Fibroblast of lung (primary cell): ENCODE data around the gene LY6G6C. TPM values are rescaled to one million over a fixed set of nuclear protein-coding genes. Genes with fewer than 3 reads are reported as not detected.

Source experiments
- DNase-seq, 2 donors: peaks; one replicate each; pipeline versions ENCODE4 v3.0.0 to v3.0.0-alpha.2; 2010; ENCODE audit warnings: low read depth in 2 of 2
- H2AFZ ChIP-seq: 2 replicates; pipeline ENCODE4 v1.5.1; 2012; ENCODE audit warnings: low read length, control low read depth, inconsistent platforms
- H3K27ac ChIP-seq: 2 replicates; pipeline ENCODE4 v1.5.1; 2011; ENCODE audit warnings: low read length, control low read depth; ENCODE audit not compliant: insufficient read depth
- H3K27me3 ChIP-seq: 2 replicates; pipeline ENCODE4 v1.5.1; 2011; ENCODE audit warnings: mild to moderate bottlenecking, low read length; ENCODE audit not compliant: control insufficient read depth, insufficient read depth
- H3K36me3 ChIP-seq: 2 replicates; pipeline ENCODE4 v1.5.1; 2011; ENCODE audit warnings: low read length; ENCODE audit not compliant: control insufficient read depth, insufficient read depth
- H3K4me1 ChIP-seq: 2 replicates; pipeline ENCODE4 v1.5.1; 2011; ENCODE audit warnings: low read length; ENCODE audit not compliant: control insufficient read depth, insufficient read depth; ENCODE audit errors: extremely low read depth
- H3K4me2 ChIP-seq: 2 replicates; pipeline ENCODE4 v1.5.1; 2011; ENCODE audit warnings: low read length, control low read depth; ENCODE audit not compliant: insufficient read depth; ENCODE audit errors: extremely low read depth
- H3K4me3 ChIP-seq, 4 experiments: fragments of 200-600 bp in 1 of 4; sonication (generic) in 1 of 4; replicated peaks in 1 of 4; 2 replicates each; pipeline ENCODE4 v1.5.1; 2011 to 2016; ENCODE audit warnings: low read length in 4 of 4, low read depth in 3 of 4, mild to moderate bottlenecking in 3 of 4, control low read depth in 2 of 4, inconsistent platforms in 1 of 4, mixed read lengths in 1 of 4; ENCODE audit not compliant: insufficient read depth in 1 of 4; ENCODE audit errors: control extremely low read depth in 1 of 4
- H3K79me2 ChIP-seq: 2 replicates; pipeline ENCODE4 v1.5.1; 2012; ENCODE audit warnings: mild to moderate bottlenecking, low read length, inconsistent platforms; ENCODE audit not compliant: control insufficient read depth, insufficient read depth
- H3K9ac ChIP-seq: 2 replicates; pipeline ENCODE4 v1.5.1; 2011; ENCODE audit warnings: mild to moderate bottlenecking, low read length, control low read depth; ENCODE audit not compliant: insufficient read depth
- H3K9me3 ChIP-seq: 2 replicates; pipeline ENCODE4 v1.5.1; 2012; ENCODE audit warnings: low read depth, low read length; ENCODE audit not compliant: control insufficient read depth, insufficient read depth
- H4K20me1 ChIP-seq: 2 replicates; pipeline ENCODE4 v1.5.1; 2011; ENCODE audit warnings: low read length; ENCODE audit not compliant: control insufficient read depth, insufficient read depth; ENCODE audit errors: extremely low read depth
- CTCF ChIP-seq, 2 donors: IDR thresholded peaks in 1 of 2; conservative IDR thresholded peaks in 1 of 2; 1 replicate in 1 of 2; 2 replicates in 1 of 2; pipeline ENCODE4 v1.5.1; 2011 to 2012; ENCODE audit warnings: low read length in 2 of 2, control low read depth in 1 of 2, inconsistent platforms in 1 of 2, low read depth in 1 of 2, mild to moderate bottlenecking in 1 of 2
- EZH2 ChIP-seq: IDR thresholded peaks from 2 replicates; pipeline ENCODE4 v1.5.1; 2012; ENCODE audit warnings: low read length, control low read depth, mild to moderate bottlenecking; ENCODE audit errors: missing control alignments
- polyA plus RNA-seq, 2 donors: library from polyadenylated mRNA; depleted of rRNA in 1 of 2; stranded (reverse) in 1 of 2; unstranded in 1 of 2; fragments of >200 nt; gene quantifications; 2 replicates each; pipeline ENCODE4 v1.2.1, GENCODE V29; 2011 to 2012; ENCODE audit warnings: missing spikeins in 1 of 2
- total RNA-seq: library from RNA; depleted of rRNA; stranded (reverse); fragments of >200 nt; gene quantifications from 2 replicates; pipeline ENCODE4 v1.2.1, GENCODE V29; 2014

Gene LY6G6C
- total and polyA plus RNA-seq, 2 donors (not counting 1 experiment from before 2014, with no cell fraction given), result not detected

- Histone ChIP-seq H2AFZ (no peak within 1 kb of the TSS), H3K4me3 (no peak within 1 kb of the TSS), H3K27me3 (peaks cover 24% of the 10 kb centered on the region), H3K9ac (no peak within 1 kb of the TSS), H3K4me2 (no peak within 1 kb of the TSS), H3K27ac (no peak within 1 kb of the TSS), H3K79me2 (no peaks in the 10 kb centered on the region), H3K36me3 (no peaks in the 10 kb centered on the region), H3K4me1 (no peaks in the 10 kb centered on the region), H3K9me3 (no peaks in the 10 kb centered on the region), H4K20me1 (no peaks in the 10 kb centered on the region)
- TF ChIP-seq CTCF (conservative IDR thresholded peaks at IDR 0.05 in 1 of 2, IDR thresholded peaks at IDR 0.05 in 1 of 2; ENCODE audit: low read depth in 1 of 2, low read length in 2 of 2), result no peak
- TF ChIP-seq EZH2, result no peak
- no peak for DNase-seq
Observed at GRCh38 chr6:31715022-31715958, 6.3 kb downstream of the LY6G6C start, which contains the start of gene LY6G6D. Gene LY6G6D, plus strand, starts transcription at chr6:31715348. Its CDS starts 8 bp downstream, at chr6:31715356.

- Histone ChIP-seq H3K4me2 (no peak overlapping the region), H2AFZ (no peak overlapping the region)
- DNase-seq, result no peak
Observed at GRCh38 chr6:31713991-31714684, 7.4 kb downstream of the LY6G6C start.

More at GRCh38 chr6:31713991-31714684, 7.4 kb downstream of the LY6G6C start:
- no peak for TF ChIP-seq CTCF (conservative IDR thresholded peaks at IDR 0.05 in 1 of 2, IDR thresholded peaks at IDR 0.05 in 1 of 2; ENCODE audit: low read depth in 1 of 2, low read length in 2 of 2)
- TF ChIP-seq EZH2, result no peak
- Histone ChIP-seq H4K20me1 (no peaks in the 10 kb centered on the region), H3K9ac (no peak overlapping the region), H3K36me3 (no peaks in the 10 kb centered on the region), H3K27me3 (peaks cover 24% of the 10 kb centered on the region), H3K4me3 (no peak overlapping the region), H3K4me1 (no peaks in the 10 kb centered on the region), H3K9me3 (no peaks in the 10 kb centered on the region), H3K79me2 (no peaks in the 10 kb centered on the region), H3K27ac (no peak overlapping the region)
